GM12878 (cell line): ENCODE data around the gene CNPY1.

Source experiments
- ATF2 ChIP-seq: IDR thresholded peaks from 2 replicates; pipeline ENCODE4 v1.6.1; 2012; ENCODE audit warnings: low read length, inconsistent platforms
- CTCF ChIP-seq, 3 experiments: IDR thresholded peaks in 2 of 3; conservative IDR thresholded peaks in 1 of 3; 2 replicates each; pipeline ENCODE4 v1.5.1; 2011; ENCODE audit warnings: low read depth in 3 of 3, low read length in 3 of 3, mild to moderate bottlenecking in 3 of 3, control low read depth in 2 of 3, moderate library complexity in 2 of 3, inconsistent platforms in 1 of 3, mixed read lengths in 1 of 3; ENCODE audit not compliant: control insufficient read depth in 2 of 3, insufficient read depth in 1 of 3; ENCODE audit errors: extremely low read depth in 1 of 3
- EP300 ChIP-seq, 2 experiments: fragments of 150-350 bp in 1 of 2; IDR thresholded peaks; 2 replicates each; pipeline ENCODE4 v1.6.1; 2011 to 2012; ENCODE audit warnings: low read depth in 2 of 2, low read length in 2 of 2, borderline replicate concordance in 1 of 2, improper control_type of control experiment in 1 of 2, inconsistent platforms in 1 of 2; ENCODE audit not compliant: control insufficient read depth in 1 of 2
- EZH2 ChIP-seq: IDR thresholded peaks from 2 replicates; pipeline ENCODE4 v1.6.1; 2012; ENCODE audit warnings: low read depth, mild to moderate bottlenecking, control low read depth, inconsistent platforms, low read length, borderline replicate concordance; ENCODE audit not compliant: control insufficient read depth
- HDAC6 ChIP-seq: fragments of 200-600 bp; sonication (generic); IDR thresholded peaks from one replicate; pipeline ENCODE4 v1.8.0; 2017; ENCODE audit warnings: antibody characterized with exemption; ENCODE audit not compliant: unreplicated experiment
- MTA2 ChIP-seq: fragments of 450-650 bp; IDR thresholded peaks from 2 replicates; pipeline ENCODE4 v1.6.1; 2016; ENCODE audit warnings: low read depth, mild to moderate bottlenecking, moderate library complexity
- NFYA ChIP-seq: IDR thresholded peaks from 2 replicates; pipeline ENCODE4 v1.6.1; 2011; ENCODE audit warnings: low read depth, mild to moderate bottlenecking, low read length, improper control_type of control experiment, borderline replicate concordance
- NR2F1 ChIP-seq: fragments of 450-650 bp; conservative IDR thresholded peaks from 2 replicates; pipeline ENCODE4 v1.6.1; 2017; ENCODE audit warnings: mild to moderate bottlenecking
- POLR2AphosphoS5 ChIP-seq: IDR thresholded peaks from 2 replicates; pipeline ENCODE4 v1.6.1; 2011; ENCODE audit warnings: mild to moderate bottlenecking, low read length, inconsistent platforms
- RAD21 ChIP-seq: IDR thresholded peaks from 2 replicates; pipeline ENCODE4 v1.6.1; 2011; ENCODE audit warnings: mild to moderate bottlenecking, low read depth, low read length, moderate library complexity; ENCODE audit not compliant: insufficient read depth
- STAT3 ChIP-seq: IDR thresholded peaks from 2 replicates; pipeline ENCODE4 v1.6.1; 2011; ENCODE audit warnings: low read depth, low read length, improper control_type of control experiment
- SUZ12 ChIP-seq: fragments of 200-600 bp; sonication (generic); IDR thresholded peaks from one replicate; pipeline ENCODE4 v1.6.1; 2018; ENCODE audit warnings: antibody characterized with exemption, mild to moderate bottlenecking; ENCODE audit not compliant: unreplicated experiment
- ZBTB4 ChIP-seq: fragments of 450-650 bp; formaldehyde crosslinking; IDR thresholded peaks from 2 replicates; pipeline ENCODE4 v1.4.0; 2022; ENCODE audit warnings: mild to moderate bottlenecking, moderate library complexity
- ZNF24 ChIP-seq: fragments of 450-650 bp; IDR thresholded peaks from 2 replicates; pipeline ENCODE4 v1.6.1; 2017; ENCODE audit warnings: antibody characterized with exemption, mild to moderate bottlenecking

GRCh38 chr7:155543011-155543876 is 3.1 kb downstream of the CNPY1 start:
- no peak for TF ChIP-seq CTCF (IDR thresholded peaks at IDR 0.05 in 2 of 3, conservative IDR thresholded peaks at IDR 0.05 in 1 of 3; ENCODE audit: control insufficient read depth in 2 of 3, extremely low read depth in 1 of 3, insufficient read depth in 1 of 3, low read depth in 3 of 3, low read length in 3 of 3)
- no peak for TF ChIP-seq STAT3
- no peak for TF ChIP-seq NR2F1
- no peak for TF ChIP-seq HDAC6
- TF ChIP-seq RAD21: peak; percentile 9; the same call in 1 of the 2 replicates
- TF ChIP-seq EZH2: no peak
- TF ChIP-seq ZNF24: no peak
- TF ChIP-seq ATF2: no peak
- no peak for TF ChIP-seq SUZ12
- no peak for TF ChIP-seq POLR2AphosphoS5
- TF ChIP-seq NFYA: no peak
- TF ChIP-seq EP300 (IDR thresholded peaks at IDR 0.05; ENCODE audit: borderline replicate concordance in 1 of 2, control insufficient read depth in 1 of 2, low read depth in 2 of 2, low read length in 2 of 2): no peak
- no peak for TF ChIP-seq ZBTB4
- no peak for TF ChIP-seq MTA2
